Kidney (tissue), 14 donors: ENCODE results near the gene NDUFA11. TPM values are rescaled to one million over a fixed set of nuclear protein-coding genes. Genes with fewer than 3 reads are reported as not detected.

Experiments
- DNase-seq, 5 donors: peaks; one replicate each; pipeline ENCODE4 v3.0.0-alpha.2; 2013 to 2020
- FAIRE-seq: peaks from 2 replicates; lab custom pipeline; 2012; peaks lifted over from hg19 to GRCh38; lab: Jason Lieb, UNC
- H3K27ac ChIP-seq, 2 donors: one replicate each; pipeline ENCODE4 v1.7.0; 2013; ENCODE audit warnings: low read depth in 2 of 2, low read length in 2 of 2, inconsistent platforms in 1 of 2
- H3K27me3 ChIP-seq: one replicate; pipeline ENCODE4 v1.7.1; 2013; ENCODE audit warnings: low read length, inconsistent platforms; ENCODE audit not compliant: control insufficient read depth, insufficient read depth
- H3K36me3 ChIP-seq, 3 donors: one replicate each; pipeline versions ENCODE4 v1.7.0 to v1.7.1; 2013; ENCODE audit warnings: low read length in 3 of 3, control low read depth in 1 of 3, inconsistent platforms in 1 of 3; ENCODE audit not compliant: insufficient read depth in 3 of 3, control insufficient read depth in 2 of 3
- H3K4me1 ChIP-seq, 3 donors: one replicate each; pipeline versions ENCODE4 v1.7.0 to v1.7.1; 2013; ENCODE audit warnings: low read length in 3 of 3, inconsistent platforms in 1 of 3, low read depth in 1 of 3; ENCODE audit not compliant: control insufficient read depth in 2 of 3, insufficient read depth in 2 of 3
- H3K4me3 ChIP-seq, 3 donors: one replicate each; pipeline versions ENCODE4 v1.7.0 to v1.8.1; 2013; ENCODE audit warnings: low read length in 3 of 3, control low read depth in 1 of 3, inconsistent platforms in 1 of 3
- H3K9ac ChIP-seq, 3 donors: one replicate each; pipeline versions ENCODE4 v1.7.0 to v1.7.1; 2013; ENCODE audit warnings: low read length in 3 of 3, control low read depth in 1 of 3, inconsistent platforms in 1 of 3
- H3K9me3 ChIP-seq, 3 donors: one replicate each; pipeline versions ENCODE4 v1.7.0 to v1.7.1; 2013; ENCODE audit warnings: low read length in 3 of 3, control low read depth in 1 of 3, inconsistent platforms in 1 of 3; ENCODE audit not compliant: control insufficient read depth in 2 of 3, insufficient read depth in 1 of 3
- intact Hi-C: fragments of 100-400 bp; cut with DNase I; formaldehyde crosslinking; loops from one replicate; pipeline ENCODE4 v1.11.1; 2022
- polyA plus RNA-seq: library from polyadenylated mRNA; stranded (reverse); fragments of 350-450 nt; fragmentation: Illumina TruSeq; extraction: RNeasy Lipid Tissue Mini Kit (QIAGEN cat#74804); gene quantifications from one replicate; pipeline ENCODE4 v1.2.3, GENCODE V29; 2014; ENCODE audit warnings: low read depth, low replicate concordance; ENCODE audit not compliant: insufficient read depth
- total RNA-seq: library from RNA; stranded (reverse); fragmentation: NEBNext Ultra II Directional; extraction: Animal tissue kit (Norgen Biotek cat#: 25700); gene quantifications from one replicate; pipeline ENCODE4 v1.2.1, GENCODE V29; 2021
- TF ChIP-seq, protein P1 (sequence below): IDR thresholded peaks from 3 replicates; pipeline ENCODE4 v1.5.1; 2012; ENCODE audit warnings: mild to moderate bottlenecking, moderate library complexity, borderline replicate concordance; ENCODE audit not compliant: insufficient read depth; ENCODE audit errors: extremely low read depth
- donor health status: control.
- donor health status: control.
- donor health status: control.
- donor health status: control.
- donor health status: control.
- donor health status: DM: yes; HTN: yes; CAD: no.
- donor health status: Normal renal cell carcinoma (clear cell type).

The NDUFA11 gene
- total and polyA plus RNA-seq, 2 donors from 2014 or later = 200 to 763 TPM

DNA sequence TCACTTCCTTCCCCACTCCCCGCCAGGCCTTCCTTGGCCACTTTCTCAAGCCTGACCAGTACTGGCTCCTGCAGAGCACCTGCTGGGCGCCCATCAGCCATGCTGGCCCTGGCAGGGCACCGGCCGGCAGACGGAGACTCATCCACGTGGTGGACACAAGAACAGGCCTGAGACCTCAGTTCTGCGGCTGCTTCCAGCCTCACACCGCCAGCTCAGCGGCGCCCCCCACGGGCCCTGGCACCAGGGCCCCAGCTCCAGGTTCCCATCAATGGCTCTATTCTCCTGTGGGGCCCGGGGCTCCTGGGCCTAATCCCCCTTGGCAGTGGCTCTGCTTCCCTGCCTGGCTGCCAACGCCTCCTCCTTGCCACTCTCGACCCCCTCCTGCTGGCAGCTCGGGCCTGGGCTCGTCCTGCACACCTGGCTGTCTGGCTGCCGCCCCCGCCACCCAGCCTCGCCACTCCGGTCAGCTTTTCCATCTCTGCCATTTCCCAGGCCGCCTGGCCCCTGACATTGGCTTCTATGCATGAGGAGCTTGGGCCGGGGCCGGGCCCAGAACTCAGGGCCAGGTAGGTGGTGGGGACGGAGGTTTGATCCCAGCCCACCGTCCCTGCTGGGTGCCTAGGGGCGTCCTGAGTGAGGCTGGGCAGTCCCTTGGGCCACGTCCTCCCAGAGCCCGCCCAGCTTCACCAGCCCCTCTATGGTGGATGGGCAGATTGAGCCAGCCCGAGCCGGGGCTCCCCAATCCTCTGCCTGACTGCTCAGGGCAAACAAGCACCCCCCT lies 6.2 kb downstream of the NDUFA11 start:
- Histone ChIP-seq H3K36me3 (peaks cover 0 to 4% (median 0%) of the 10 kb centered on the region in 3 donors), H3K4me3 (no peak overlapping the region), H3K4me1 (peaks cover 0 to 7% (median 5%) of the 10 kb centered on the region in 3 donors), H3K27ac (no peak overlapping the region), H3K27me3 (no peaks in the 10 kb centered on the region), H3K9me3 (no peaks in the 10 kb centered on the region), H3K9ac (no peak overlapping the region)
- DNase-seq = no peak
- no peak for FAIRE-seq
- TF ChIP-seq, protein P1, sequence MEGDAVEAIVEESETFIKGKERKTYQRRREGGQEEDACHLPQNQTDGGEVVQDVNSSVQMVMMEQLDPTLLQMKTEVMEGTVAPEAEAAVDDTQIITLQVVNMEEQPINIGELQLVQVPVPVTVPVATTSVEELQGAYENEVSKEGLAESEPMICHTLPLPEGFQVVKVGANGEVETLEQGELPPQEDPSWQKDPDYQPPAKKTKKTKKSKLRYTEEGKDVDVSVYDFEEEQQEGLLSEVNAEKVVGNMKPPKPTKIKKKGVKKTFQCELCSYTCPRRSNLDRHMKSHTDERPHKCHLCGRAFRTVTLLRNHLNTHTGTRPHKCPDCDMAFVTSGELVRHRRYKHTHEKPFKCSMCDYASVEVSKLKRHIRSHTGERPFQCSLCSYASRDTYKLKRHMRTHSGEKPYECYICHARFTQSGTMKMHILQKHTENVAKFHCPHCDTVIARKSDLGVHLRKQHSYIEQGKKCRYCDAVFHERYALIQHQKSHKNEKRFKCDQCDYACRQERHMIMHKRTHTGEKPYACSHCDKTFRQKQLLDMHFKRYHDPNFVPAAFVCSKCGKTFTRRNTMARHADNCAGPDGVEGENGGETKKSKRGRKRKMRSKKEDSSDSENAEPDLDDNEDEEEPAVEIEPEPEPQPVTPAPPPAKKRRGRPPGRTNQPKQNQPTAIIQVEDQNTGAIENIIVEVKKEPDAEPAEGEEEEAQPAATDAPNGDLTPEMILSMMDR = no peak
- intact Hi-C loops = loop anchor here (10.0 kb wide), 1 partner anchor 93 kb away; the partner anchor contains the start of gene NRTN

DNA sequence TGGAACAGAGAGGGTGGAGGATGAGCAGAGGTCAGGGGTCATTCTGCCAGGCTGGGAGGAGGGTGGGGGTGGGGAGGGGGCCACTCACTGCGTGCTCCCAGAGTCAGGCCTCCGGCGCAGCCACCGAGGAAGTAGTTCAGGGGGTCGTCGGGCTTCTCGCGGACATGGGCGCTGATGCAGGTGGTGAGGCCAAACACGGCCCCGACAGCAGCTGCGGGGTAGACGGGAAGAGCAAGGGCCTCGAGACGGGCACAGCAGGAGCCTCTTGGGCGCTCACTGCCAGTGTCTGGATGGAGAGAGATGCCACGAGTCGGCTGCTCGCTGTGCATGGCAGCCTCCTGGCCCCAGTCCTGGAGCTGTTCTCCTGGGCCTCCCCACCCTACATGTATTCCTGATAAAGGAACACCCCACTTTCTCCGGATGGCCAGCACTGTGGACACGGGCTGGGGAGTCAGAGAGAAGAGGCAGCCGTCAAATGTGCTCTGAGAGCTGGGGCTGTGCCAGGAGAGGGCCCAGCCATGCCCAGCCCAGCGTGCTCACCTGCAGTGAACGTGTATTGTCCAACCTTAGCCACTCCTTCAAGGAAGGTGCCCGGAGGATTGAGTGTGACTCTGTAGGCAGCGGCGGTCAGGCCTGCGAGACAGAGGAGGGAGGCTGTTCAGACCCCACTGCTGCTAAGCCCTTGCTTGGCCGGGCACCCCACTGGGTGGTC lies 7.1 kb downstream of the NDUFA11 start:
- Histone ChIP-seq H3K9ac (no peak overlapping the region), H3K27me3 (no peaks in the 10 kb centered on the region), H3K4me3 (no peak overlapping the region), H3K36me3 (peaks cover 0 to 4% (median 0%) of the 10 kb centered on the region in 3 donors), H3K9me3 (no peaks in the 10 kb centered on the region), H3K4me1 (peaks cover 0 to 13% (median 9%) of the 10 kb centered on the region in 3 donors), H3K27ac (no peak overlapping the region)
- intact Hi-C loops = loop anchor here (10.0 kb wide), 1 partner anchor 92 kb away; the partner anchor contains the start of gene NRTN
- TF ChIP-seq, protein P1 = no peak
- FAIRE-seq = no peak
- DNase-seq = no peak

DNA sequence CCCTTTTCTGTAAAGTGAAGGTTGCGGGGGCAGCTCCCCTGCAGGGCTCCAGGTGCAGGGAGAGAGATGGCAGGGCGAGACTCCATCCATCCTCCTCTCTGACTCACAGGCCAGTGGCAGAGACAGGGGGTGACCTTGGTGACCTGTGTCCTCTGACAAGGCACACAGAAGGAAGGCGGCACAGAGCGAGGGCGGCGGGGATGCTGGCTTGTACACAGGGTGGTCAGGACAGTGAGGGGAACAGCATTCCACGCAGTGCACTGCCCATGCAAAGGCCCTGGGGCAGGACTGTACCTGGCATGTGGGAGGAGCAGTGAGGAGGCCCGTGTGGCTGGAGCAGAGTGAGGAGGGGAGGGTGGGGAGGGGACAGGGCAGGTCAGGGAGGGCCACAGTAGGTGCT lies 7.7 kb downstream of the NDUFA11 start:
- Histone ChIP-seq H3K9me3 (no peaks in the 10 kb centered on the region), H3K9ac (no peak overlapping the region), H3K27ac (no peak overlapping the region), H3K4me3 (no peak overlapping the region), H3K4me1 (peaks cover 0 to 13% (median 9%) of the 10 kb centered on the region in 3 donors), H3K36me3 (peaks cover 0 to 4% (median 0%) of the 10 kb centered on the region in 3 donors), H3K27me3 (no peaks in the 10 kb centered on the region)
- intact Hi-C loops = loop anchor here (10.0 kb wide), 1 partner anchor 91 kb away; the partner anchor contains the start of gene NRTN
- no peak for FAIRE-seq
- TF ChIP-seq, protein P1 = no peak
- no peak for DNase-seq
